CD14-positive monocyte (primary cell): Measurements from ENCODE around the gene GAMT. TPM values are rescaled to one million over a fixed set of nuclear protein-coding genes. Genes with fewer than 3 reads are reported as not detected.

Experiments
- DNase-seq, 3 donors: peaks; one replicate each; pipeline ENCODE4 v3.0.0-alpha.2; 2011 to 2022
- H2AFZ ChIP-seq: 2 replicates; pipeline ENCODE4 v1.6.0; 2012; ENCODE audit warnings: mild to moderate bottlenecking, low read depth, low read length, inconsistent platforms; ENCODE audit not compliant: insufficient read depth, poor library complexity, severe bottlenecking
- H3K27ac ChIP-seq, 2 donors: 1 replicate in 1 of 2; 2 replicates in 1 of 2; pipeline ENCODE4 v1.5.1; 2012 to 2013; ENCODE audit warnings: low read length in 2 of 2, control low read depth in 1 of 2, inconsistent platforms in 1 of 2, low read depth in 1 of 2, mild to moderate bottlenecking in 1 of 2
- H3K27me3 ChIP-seq, 2 donors: one replicate each; pipeline versions ENCODE4 v1.6.0 to v1.6.1; 2011 to 2013; ENCODE audit warnings: low read length in 2 of 2; ENCODE audit not compliant: control insufficient read depth in 2 of 2, insufficient read depth in 2 of 2
- H3K36me3 ChIP-seq, 2 donors: replicated peaks in 1 of 2; 1 replicate in 1 of 2; 2 replicates in 1 of 2; pipeline versions ENCODE4 v1.5.1 to v1.6.1; 2012 to 2013; ENCODE audit warnings: low read length in 2 of 2, control low read depth in 1 of 2, inconsistent platforms in 1 of 2, mild to moderate bottlenecking in 1 of 2; ENCODE audit not compliant: insufficient read depth in 2 of 2, control insufficient read depth in 1 of 2
- H3K4me1 ChIP-seq, 2 donors: 1 replicate in 1 of 2; 2 replicates in 1 of 2; pipeline versions ENCODE4 v1.5.1 to v1.6.1; 2012 to 2013; ENCODE audit warnings: low read length in 2 of 2, control low read depth in 1 of 2, inconsistent platforms in 1 of 2, mild to moderate bottlenecking in 1 of 2, moderate library complexity in 1 of 2; ENCODE audit not compliant: insufficient read depth in 2 of 2, control insufficient read depth in 1 of 2
- H3K4me2 ChIP-seq: replicated peaks from 2 replicates; pipeline ENCODE3; 2012; ENCODE audit warnings: low read length, moderate library complexity, mild to moderate bottlenecking; ENCODE audit not compliant: poor library complexity, severe bottlenecking; ENCODE audit errors: extremely low read depth
- H3K4me3 ChIP-seq, 3 experiments: fragments of 200-600 bp in 1 of 3; sonication (generic) in 1 of 3; replicated peaks in 1 of 3; 1 replicate in 2 of 3; 2 replicates in 1 of 3; pipeline ENCODE4 v1.5.1; 2011 to 2013; ENCODE audit warnings: low read length in 3 of 3, mild to moderate bottlenecking in 3 of 3, control low read depth in 2 of 3, low read depth in 2 of 3, inconsistent platforms in 1 of 3, moderate library complexity in 1 of 3
- H3K79me2 ChIP-seq: 2 replicates; pipeline ENCODE4 v1.6.0; 2012; ENCODE audit warnings: mild to moderate bottlenecking, control low read depth, inconsistent platforms, low read length, moderate library complexity; ENCODE audit not compliant: insufficient read depth
- H3K9ac ChIP-seq: 2 replicates; pipeline ENCODE4 v1.6.0; 2017; ENCODE audit warnings: low read length, mild to moderate bottlenecking; ENCODE audit not compliant: insufficient read depth, poor library complexity, severe bottlenecking
- H3K9me3 ChIP-seq, 2 donors: replicated peaks in 1 of 2; 1 replicate in 1 of 2; 2 replicates in 1 of 2; pipeline versions ENCODE4 v1.5.1 to v1.6.1; 2012 to 2013; ENCODE audit warnings: low read length in 2 of 2, control low read depth in 1 of 2; ENCODE audit not compliant: control insufficient read depth in 1 of 2, insufficient read depth in 1 of 2
- H4K20me1 ChIP-seq: 2 replicates; pipeline ENCODE4 v1.6.0; 2012; ENCODE audit warnings: mild to moderate bottlenecking, low read length, control low read depth, moderate library complexity; ENCODE audit not compliant: insufficient read depth
- H3K27ac Mint-ChIP-seq, 7 donors: one replicate each; pipeline ENCODE4 v1.8.0; 2020; ENCODE audit warnings: mild to moderate bottlenecking in 7 of 7, mixed read lengths in 7 of 7, moderate library complexity in 6 of 7, inconsistent platforms in 2 of 7
- H3K27me3 Mint-ChIP-seq, 3 donors: one replicate each; pipeline ENCODE4 v1.8.0; 2021 to 2022; ENCODE audit warnings: low read depth in 3 of 3, mild to moderate bottlenecking in 3 of 3, mixed read lengths in 3 of 3, moderate library complexity in 3 of 3, inconsistent platforms in 1 of 3
- H3K36me3 Mint-ChIP-seq, 2 donors: one replicate each; pipeline ENCODE4 v1.8.0; 2020; ENCODE audit warnings: mixed read lengths in 2 of 2, inconsistent platforms in 1 of 2, mild to moderate bottlenecking in 1 of 2
- H3K4me1 Mint-ChIP-seq: one replicate; pipeline ENCODE4 v1.8.0; 2020; ENCODE audit warnings: mild to moderate bottlenecking, mixed read lengths
- H3K4me3 Mint-ChIP-seq, 2 donors: one replicate each; pipeline ENCODE4 v1.8.0; 2020; ENCODE audit warnings: mild to moderate bottlenecking in 2 of 2, mixed read lengths in 2 of 2, moderate library complexity in 1 of 2
- H3K9me3 Mint-ChIP-seq, 7 donors: one replicate each; pipeline ENCODE4 v1.8.0; 2020 to 2022; ENCODE audit warnings: mixed read lengths in 7 of 7, mild to moderate bottlenecking in 6 of 7, moderate library complexity in 6 of 7, inconsistent platforms in 2 of 7
- CTCF ChIP-seq: fragments of 200-600 bp; IDR thresholded peaks from one replicate; pipeline ENCODE4 v1.8.0; 2022; ENCODE audit warnings: antibody characterized with exemption, mild to moderate bottlenecking
- WGBS: methylation state at CpG from one replicate; pipeline ENCODE4 v1.1.5; 2013; ENCODE audit warnings: missing lambda C conversion rate; ENCODE audit not compliant: insufficient coverage; 5-methylcytosine and 5-hydroxymethylcytosine counted together
- intact Hi-C, 2 donors: fragments of 100-400 bp; cut with micrococcal nuclease; formaldehyde crosslinking; loops; one replicate each; pipeline versions ENCODE4 v1.15.0 to v1.15.1; 2023
- polyA plus RNA-seq, 3 donors: library from polyadenylated mRNA; depleted of rRNA in 1 of 3; unstranded in 2 of 3; stranded (reverse) in 1 of 3; fragments of 300-500 nt in 2 of 3; fragments of >200 nt in 1 of 3; fragmentation: Illumina TruSeq in 2 of 3; gene quantifications; 1 replicate in 2 of 3; 2 replicates in 1 of 3; pipeline ENCODE4 v1.2.3, GENCODE V29; 2012 to 2021

Gene GAMT
- polyA plus RNA-seq, 3 donors: 0.95 to 1.3 (median 0.96) TPM

DNA sequence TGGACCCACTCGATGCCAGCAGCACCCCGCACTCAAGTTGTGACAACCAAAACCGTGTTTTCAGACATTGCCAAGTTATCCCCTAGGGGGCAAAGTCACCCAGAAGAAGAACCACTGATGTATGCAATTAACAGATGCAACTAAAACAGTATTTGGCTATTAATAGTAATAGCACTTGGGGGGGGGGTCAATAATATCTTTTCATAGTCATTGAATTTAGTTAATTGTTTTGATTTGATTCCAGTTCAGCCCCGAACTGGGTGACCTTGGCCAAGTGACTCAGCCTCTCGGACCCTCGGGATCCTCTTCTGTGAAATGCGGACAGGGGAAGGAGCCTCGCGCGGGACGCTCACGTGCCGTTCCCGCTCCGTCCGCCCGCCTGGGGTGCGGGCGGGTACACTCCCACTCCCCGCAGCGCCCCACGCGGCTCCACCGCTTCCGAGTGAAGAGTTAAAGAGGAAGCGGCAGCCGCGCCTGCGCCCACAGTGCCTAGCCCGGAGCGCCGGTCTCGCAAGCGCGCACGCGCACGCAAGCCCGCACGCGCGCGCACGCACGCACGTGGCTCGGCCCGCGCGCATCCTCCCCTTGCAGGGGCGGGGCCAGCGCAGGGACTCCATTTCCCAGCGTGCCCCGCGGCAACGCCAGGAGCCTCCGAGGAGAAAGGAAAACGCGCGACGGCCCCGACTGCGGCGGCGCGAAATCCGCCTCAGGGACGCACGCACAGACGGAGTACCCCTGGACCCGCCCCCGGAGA lies 5.6 kb upstream of the GAMT start:
- Histone ChIP-seq H3K79me2 (peaks cover 44% of the 10 kb centered on the region), H3K4me2 (peak overlapping the region; percentile 73), H3K9ac (peak overlapping the region; percentile 23), H3K36me3 (peaks cover 7 to 8% of the 10 kb centered on the region in 2 donors), H3K4me3 (peak overlapping the region; percentile 18 to 75 (median 36)), H2AFZ (peak overlapping the region; percentile 31), H4K20me1 (peaks cover 36% of the 10 kb centered on the region), H3K4me1 (peaks cover 42 to 55% of the 10 kb centered on the region in 2 donors), H3K9me3 (no peaks in the 10 kb centered on the region), H3K27me3 (peaks cover 0 to 17% of the 10 kb centered on the region in 2 donors), H3K27ac (peak overlapping the region; percentile 18 to 75)
- Mint-ChIP-seq H3K4me3 (peak overlapping the region; percentile 71 to 78), H3K36me3 (peaks cover 12 to 19% of the 10 kb centered on the region in 2 donors), H3K27me3 (peaks cover 16 to 23% (median 18%) of the 10 kb centered on the region in 3 donors), H3K9me3 (peaks cover 0 to 3% (median under 1%) of the 10 kb centered on the region in 7 donors), H3K4me1 (peaks cover 54% of the 10 kb centered on the region), H3K27ac (peak overlapping the region; percentile 46 to 82 (median 76))
- intact Hi-C loops: no loop called here
- TF ChIP-seq CTCF: peak; percentile 70
- WGBS: under 1% methylated on average over 72 of the region's 72 CpGs
- DNase-seq: peak; percentile 98 to 99 (median 99)

DNA sequence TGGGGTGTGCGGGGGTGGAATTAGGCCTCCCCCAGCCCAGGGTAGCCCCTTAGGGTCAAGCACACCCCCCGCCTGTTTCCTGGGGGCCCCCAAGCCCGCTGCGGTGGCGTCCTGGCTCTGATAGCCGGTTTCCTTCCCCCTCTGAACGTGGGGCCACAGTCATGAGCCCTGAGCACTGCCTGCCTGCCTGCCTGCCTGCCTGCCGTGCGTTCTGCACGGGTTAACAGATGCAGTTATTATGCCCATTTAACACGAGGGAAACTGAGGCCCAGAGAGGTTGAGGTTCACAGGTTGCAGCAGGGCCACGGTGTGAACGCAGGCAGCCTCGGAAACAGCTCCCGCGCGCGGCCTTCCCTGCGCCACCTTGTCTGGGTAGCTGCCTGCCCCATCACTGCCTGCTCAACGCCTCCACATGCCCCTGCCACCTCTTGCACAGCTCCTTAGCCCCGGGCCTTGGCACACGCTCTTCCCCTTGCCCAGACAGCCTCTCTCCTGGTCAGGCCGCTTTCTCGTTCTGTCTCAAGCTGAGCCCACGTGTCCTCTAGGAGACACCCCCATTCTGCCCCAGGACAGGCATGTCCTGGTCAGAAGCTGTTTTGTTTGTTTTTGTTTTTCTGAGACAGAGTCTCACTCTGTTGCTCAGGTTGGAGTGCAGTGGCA lies 1.2 kb upstream of the GAMT start:
- no peak for DNase-seq
- intact Hi-C loops: no loop called here
- Histone ChIP-seq H3K9ac (no peak overlapping the region), H3K27ac (no peak overlapping the region), H3K79me2 (no peaks in the 10 kb centered on the region), H3K9me3 (no peaks in the 10 kb centered on the region), H3K36me3 (no peaks in the 10 kb centered on the region), H3K4me1 (peaks cover 31 to 45% of the 10 kb centered on the region in 2 donors), H3K4me2 (peak overlapping the region; percentile 92), H2AFZ (peak overlapping the region; percentile 46), H4K20me1 (no peaks in the 10 kb centered on the region), H3K4me3 (peak overlapping the region in 1 of 3 experiments; percentile 25), H3K27me3 (peaks cover 4 to 32% of the 10 kb centered on the region in 2 donors)
- H3K4me3 Mint-ChIP-seq: peak overlapping the region in 1 of 2 donors; percentile 79
- H3K27ac Mint-ChIP-seq: no peak overlapping the region
- peaks cover 0 to 3% of the 10 kb centered on the region in 2 donors for H3K36me3 Mint-ChIP-seq
- H3K27me3 Mint-ChIP-seq: peaks cover 21 to 41% (median 31%) of the 10 kb centered on the region in 3 donors
- H3K4me1 Mint-ChIP-seq: peaks cover 32% of the 10 kb centered on the region
- peaks cover 0 to 3% (median 1%) of the 10 kb centered on the region in 7 donors for H3K9me3 Mint-ChIP-seq
- no peak for TF ChIP-seq CTCF
- 2% methylated on average over 24 of the region's 25 CpGs for WGBS
